ENCODE results near the gene NME8. TPM values are rescaled to one million over a fixed set of nuclear protein-coding genes. Genes with fewer than 3 reads are reported as not detected.

NME8 gene
- total RNA-seq, 1 donor from 2014 or later: not detected

DNA sequence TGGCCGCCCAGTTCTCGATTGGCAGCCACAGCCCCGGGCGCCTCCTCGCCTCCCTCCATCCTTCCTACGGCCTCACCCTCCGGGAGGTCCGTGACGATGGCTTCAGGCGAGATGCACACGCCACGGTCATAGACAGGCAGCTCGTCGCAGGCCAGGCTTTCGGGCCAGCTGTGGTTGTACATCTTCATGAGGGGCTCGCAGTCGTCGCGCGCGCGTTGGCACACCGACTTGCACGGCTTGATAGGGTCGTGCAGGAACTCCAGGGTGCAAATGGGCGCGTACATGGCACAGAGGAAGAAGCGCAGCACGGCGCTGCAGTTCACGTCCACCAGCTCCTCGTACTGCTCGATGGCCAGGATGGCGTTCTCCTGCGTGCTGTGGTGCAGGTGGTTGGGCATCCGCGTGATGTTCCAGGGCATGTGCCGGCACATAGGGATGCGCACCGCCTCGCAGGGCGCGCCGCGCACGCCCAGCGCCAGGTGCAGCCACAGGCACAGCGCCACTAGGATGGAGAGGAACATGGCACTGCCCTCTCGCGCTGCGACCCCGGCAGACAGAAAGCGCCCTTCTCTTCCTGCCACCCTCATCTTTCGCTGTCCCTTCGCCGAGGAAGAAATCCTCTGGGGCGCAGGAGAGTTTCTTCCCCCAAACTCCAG, 67.7 kb downstream of the NME8 start:
- Mint-ChIP-seq H3K4me3 (ENCODE audit: unreplicated experiment) (peak overlapping the region; percentile 52), H3K27ac (ENCODE audit: unreplicated experiment) (no peak overlapping the region), H3K9me3 (ENCODE audit: unreplicated experiment) (no peaks in the 10 kb centered on the region), H3K36me3 (ENCODE audit: low read depth, unreplicated experiment) (no peaks in the 10 kb centered on the region), H3K27me3 (ENCODE audit: low read depth, unreplicated experiment) (peaks cover 44% of the 10 kb centered on the region), H3K4me1 (ENCODE audit: low read depth, unreplicated experiment) (peaks cover 2% of the 10 kb centered on the region)
- Histone ChIP-seq H3K9me3 (ENCODE audit: insufficient read depth, low read depth, low read length) (no peaks in the 10 kb centered on the region), H3K4me1 (ENCODE audit: insufficient read depth, low read length) (peaks cover 28% of the 10 kb centered on the region), H3K4me3 (ENCODE audit: insufficient read depth, low read depth, low read length) (peak overlapping the region; percentile 54), H4K20me1 (ENCODE audit: insufficient read depth, low read length) (no peaks in the 10 kb centered on the region), H3K9ac (ENCODE audit: low read length) (peak overlapping the region; percentile 72), H2AFZ (ENCODE audit: low read depth, low read length) (peak overlapping the region; percentile 82), H3K36me3 (ENCODE audit: insufficient read depth, low read length) (no peaks in the 10 kb centered on the region), H3K27ac (ENCODE audit: low read depth, low read length) (no peak overlapping the region), H3K27me3 (ENCODE audit: insufficient read depth, low read length) (peaks cover 17% of the 10 kb centered on the region), H3K79me2 (ENCODE audit: insufficient read depth, low read length) (no peaks in the 10 kb centered on the region), H3K4me2 (ENCODE audit: low read length) (peak overlapping the region; percentile 89)
- FAIRE-seq (no peak), DNase-seq (ENCODE audit: low read depth) (peak; percentile 22)
- TF ChIP-seq EZH2 (IDR thresholded peaks at IDR 0.05; ENCODE audit: insufficient read depth, low read length): peak; percentile 75
- TF ChIP-seq, protein P1, sequence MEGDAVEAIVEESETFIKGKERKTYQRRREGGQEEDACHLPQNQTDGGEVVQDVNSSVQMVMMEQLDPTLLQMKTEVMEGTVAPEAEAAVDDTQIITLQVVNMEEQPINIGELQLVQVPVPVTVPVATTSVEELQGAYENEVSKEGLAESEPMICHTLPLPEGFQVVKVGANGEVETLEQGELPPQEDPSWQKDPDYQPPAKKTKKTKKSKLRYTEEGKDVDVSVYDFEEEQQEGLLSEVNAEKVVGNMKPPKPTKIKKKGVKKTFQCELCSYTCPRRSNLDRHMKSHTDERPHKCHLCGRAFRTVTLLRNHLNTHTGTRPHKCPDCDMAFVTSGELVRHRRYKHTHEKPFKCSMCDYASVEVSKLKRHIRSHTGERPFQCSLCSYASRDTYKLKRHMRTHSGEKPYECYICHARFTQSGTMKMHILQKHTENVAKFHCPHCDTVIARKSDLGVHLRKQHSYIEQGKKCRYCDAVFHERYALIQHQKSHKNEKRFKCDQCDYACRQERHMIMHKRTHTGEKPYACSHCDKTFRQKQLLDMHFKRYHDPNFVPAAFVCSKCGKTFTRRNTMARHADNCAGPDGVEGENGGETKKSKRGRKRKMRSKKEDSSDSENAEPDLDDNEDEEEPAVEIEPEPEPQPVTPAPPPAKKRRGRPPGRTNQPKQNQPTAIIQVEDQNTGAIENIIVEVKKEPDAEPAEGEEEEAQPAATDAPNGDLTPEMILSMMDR (IDR thresholded peaks at IDR 0.05; ENCODE audit: insufficient read depth, low read depth, low read length): no peak

DNA sequence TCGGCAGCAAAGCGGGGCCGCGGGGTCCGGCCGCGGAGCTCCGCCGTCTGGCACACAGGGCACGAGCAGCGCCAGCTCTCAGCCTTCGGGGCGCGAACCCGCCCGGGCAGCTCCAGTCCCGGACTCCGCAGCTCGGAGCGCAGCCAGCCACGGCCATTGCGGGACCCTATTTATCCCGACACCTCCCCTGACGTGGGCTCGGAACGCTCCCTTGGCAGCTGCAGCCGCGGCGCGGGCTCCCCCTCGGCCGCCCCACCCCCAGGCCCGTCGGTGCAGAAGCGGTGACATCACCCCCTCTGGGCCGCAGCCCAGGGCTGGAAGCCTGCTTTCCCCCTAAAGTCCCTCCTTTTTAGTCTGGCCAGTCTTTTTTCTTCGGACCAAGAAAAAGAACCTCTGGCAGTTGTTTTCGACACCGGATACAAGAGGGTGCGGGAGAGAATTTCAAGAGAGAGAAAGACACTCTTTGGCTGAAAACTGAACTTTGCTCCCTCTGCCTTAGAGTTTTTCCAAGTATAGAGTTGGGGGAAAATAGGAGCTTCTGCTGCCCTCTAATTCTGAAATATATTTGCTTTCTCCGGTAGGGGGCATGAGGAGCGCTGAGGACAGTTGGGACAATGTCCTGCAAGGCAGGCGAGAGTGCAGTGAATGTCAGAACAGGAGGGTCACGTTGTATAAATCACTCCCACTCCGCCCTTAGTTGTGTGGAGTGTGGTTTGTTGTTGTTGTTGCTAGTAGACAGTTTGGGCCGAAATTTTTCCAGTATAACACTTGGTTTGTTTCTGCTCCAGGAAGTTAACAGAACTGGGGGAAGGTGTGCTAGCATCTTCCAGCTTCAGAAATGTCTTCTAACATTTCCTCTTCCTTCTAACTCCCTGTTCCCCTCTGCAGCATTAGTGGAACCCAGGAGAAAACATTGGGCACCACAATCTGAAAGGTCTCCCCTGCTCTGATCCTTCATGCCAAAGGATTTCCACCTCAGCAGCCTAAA, 68.6 kb downstream of the NME8 start, which contains the start of gene SFRP4:
Gene SFRP4, minus strand, starts transcription at position 145 of the 988 bp plus-strand sequence. CDS start 280 bp downstream, outside the sequence.
- H4K20me1 ChIP-seq (ENCODE audit: insufficient read depth, low read length): no peaks in the 10 kb centered on the region
- H3K36me3 Mint-ChIP-seq (ENCODE audit: low read depth, unreplicated experiment): no peaks in the 10 kb centered on the region
- peak within 1 kb of the TSS; percentile 54 for H3K4me3 ChIP-seq (ENCODE audit: insufficient read depth, low read depth, low read length)
- H3K27ac ChIP-seq (ENCODE audit: low read depth, low read length): peak within 1 kb of the TSS; percentile 29
- no peaks in the 10 kb centered on the region for H3K9me3 ChIP-seq (ENCODE audit: insufficient read depth, low read depth, low read length)
- peak within 1 kb of the TSS; percentile 0 for H3K27ac Mint-ChIP-seq (ENCODE audit: unreplicated experiment)
- H3K9me3 Mint-ChIP-seq (ENCODE audit: unreplicated experiment): no peaks in the 10 kb centered on the region
- peak within 1 kb of the TSS; percentile 71 for H3K4me3 Mint-ChIP-seq (ENCODE audit: unreplicated experiment)
- H3K79me2 ChIP-seq (ENCODE audit: insufficient read depth, low read length): peaks cover 6% of the 10 kb centered on the region
- DNase-seq (ENCODE audit: low read depth) (peak; percentile 56), FAIRE-seq (no peak)
- H2AFZ ChIP-seq (ENCODE audit: low read depth, low read length): peak within 1 kb of the TSS; percentile 82
- no peak for TF ChIP-seq EZH2 (IDR thresholded peaks at IDR 0.05; ENCODE audit: insufficient read depth, low read length)
- TF ChIP-seq, protein P1 (IDR thresholded peaks at IDR 0.05; ENCODE audit: insufficient read depth, low read depth, low read length): peak; percentile 74
- H3K27me3 ChIP-seq (ENCODE audit: insufficient read depth, low read length): peaks cover 17% of the 10 kb centered on the region
- peaks cover 28% of the 10 kb centered on the region for H3K4me1 ChIP-seq (ENCODE audit: insufficient read depth, low read length)
- H3K27me3 Mint-ChIP-seq (ENCODE audit: low read depth, unreplicated experiment): peaks cover 45% of the 10 kb centered on the region
- H3K9ac ChIP-seq (ENCODE audit: low read length): peak within 1 kb of the TSS; percentile 72
- H3K4me2 ChIP-seq (ENCODE audit: low read length): peak within 1 kb of the TSS; percentile 89
- peaks cover 4% of the 10 kb centered on the region for H3K4me1 Mint-ChIP-seq (ENCODE audit: low read depth, unreplicated experiment)
- H3K36me3 ChIP-seq (ENCODE audit: insufficient read depth, low read length): no peaks in the 10 kb centered on the region
